GM12874 (cell line): ENCODE results near the gene RPL37A.

Experiments
- CTCF ChIP-seq: IDR thresholded peaks from 2 replicates; pipeline ENCODE4 v1.5.1; 2011; ENCODE audit warnings: low read depth, mild to moderate bottlenecking, control low read depth, low read length, moderate library complexity; ENCODE audit not compliant: insufficient read depth

RPL37A gene

GRCh38 chr2:216520112-216520511 lies 21.5 kb downstream of the RPL37A start:
- TF ChIP-seq CTCF: no peak

- no peak for TF ChIP-seq CTCF
These were observed 24.4 kb downstream of the RPL37A start for GRCh38 chr2:216522892-216523502.

GRCh38 chr2:216525972-216526371 lies 27.3 kb downstream of the RPL37A start:
- TF ChIP-seq CTCF: no peak

GRCh38 chr2:216526939-216527338 lies 28.3 kb downstream of the RPL37A start:
- no peak for TF ChIP-seq CTCF

GRCh38 chr2:216527600-216527999 lies 29.0 kb downstream of the RPL37A start:
- no peak for TF ChIP-seq CTCF

GRCh38 chr2:216532562-216532961 lies 33.9 kb downstream of the RPL37A start:
- no peak for TF ChIP-seq CTCF

GRCh38 chr2:216533609-216534008 lies 35.0 kb downstream of the RPL37A start:
- TF ChIP-seq CTCF: no peak

- TF ChIP-seq CTCF: no peak
These were observed 36.2 kb downstream of the RPL37A start for GRCh38 chr2:216534809-216535208.
